Gastroesophageal sphincter (tissue), 4 donors: Measurements from ENCODE around the gene ZAR1. TPM values are rescaled to one million over a fixed set of nuclear protein-coding genes. Genes with fewer than 3 reads are reported as not detected.
A peak's percentile ranks its signal among the peaks of the same experiment; 100 is the strongest.
"Not testable (repeated sequence)": the region's sequence is repeated elsewhere in the genome, so short reads cannot be mapped to it uniquely, and the experiment has no call there.

Experiments used
- ATAC-seq: fragments of 150-250 bp; one replicate; pipeline ENCODE4 v1.9.1; 2016; ENCODE audit warnings: mild to moderate bottlenecking, moderate library complexity
- H3K27ac ChIP-seq, 4 donors: fragments of 200-600 bp; sonication (generic) in 3 of 4; 1 replicate in 3 of 4; 2 replicates in 1 of 4; pipeline ENCODE4 v1.5.1; 2016 to 2019
- H3K27me3 ChIP-seq: fragments of 200-600 bp; sonication (generic); one replicate; pipeline ENCODE4 v1.5.1; 2019
- H3K36me3 ChIP-seq, 2 donors: fragments of 200-600 bp; sonication (generic); one replicate each; pipeline ENCODE4 v1.5.1; 2019; ENCODE audit warnings: control low read depth in 1 of 2
- H3K4me1 ChIP-seq, 3 donors: fragments of 200-600 bp; sonication (generic); 1 replicate in 2 of 3; 2 replicates in 1 of 3; pipeline ENCODE4 v1.5.1; 2016 to 2019; ENCODE audit warnings: control low read depth in 2 of 3
- H3K4me3 ChIP-seq, 2 donors: fragments of 200-600 bp; sonication (generic); one replicate each; pipeline ENCODE4 v1.5.1; 2019; ENCODE audit warnings: mild to moderate bottlenecking in 1 of 2, moderate library complexity in 1 of 2
- H3K9me3 ChIP-seq, 3 donors: fragments of 200-600 bp; sonication (generic); one replicate each; pipeline ENCODE4 v1.5.1; 2017 to 2019; ENCODE audit warnings: control low read depth in 2 of 3
- CTCF ChIP-seq, 4 experiments: fragments of 200-600 bp in 2 of 4; fragments of 450-650 bp in 2 of 4; sonication (generic) in 1 of 4; IDR thresholded peaks; one replicate each; pipeline ENCODE4 v1.5.1; 2017 to 2019; ENCODE audit warnings: antibody characterized with exemption in 4 of 4, mild to moderate bottlenecking in 2 of 4, moderate library complexity in 2 of 4
- EP300 ChIP-seq: sonication (generic); formaldehyde crosslinking; IDR thresholded peaks from one replicate; pipeline ENCODE4 v1.6.1; 2017; ENCODE audit warnings: antibody characterized with exemption, mild to moderate bottlenecking
- POLR2A ChIP-seq, 2 donors: fragments of 450-650 bp; IDR thresholded peaks; one replicate each; pipeline ENCODE4 v1.6.1; 2017; ENCODE audit warnings: antibody characterized with exemption in 2 of 2, mild to moderate bottlenecking in 2 of 2, moderate library complexity in 1 of 2
- POLR2AphosphoS5 ChIP-seq: sonication (generic); formaldehyde crosslinking; IDR thresholded peaks from one replicate; pipeline ENCODE4 v1.6.1; 2017; ENCODE audit warnings: antibody characterized with exemption
- WGBS, 2 donors: methylation state at CpG; one replicate each; pipeline ENCODE4 v1.1.5; 2018; ENCODE audit warnings: low coverage in 1 of 2; 5-methylcytosine and 5-hydroxymethylcytosine counted together
- total RNA-seq, 4 donors: library from RNA; depleted of rRNA; stranded (reverse); fragments of >200 nt; gene quantifications; one replicate each; pipeline ENCODE4 v1.1.0, GENCODE V29; 2016

Gene ZAR1
- total RNA-seq = not detected

GRCh38 chr4:48490012-48490679 is at the start of gene ZAR1:
ZAR1 (plus strand) TSS chr4:48490252; CDS start chr4:48490292, 40 bp downstream.
- peak within 1 kb of the TSS; percentile 6 to 48 for H3K4me3 ChIP-seq
- no peak within 1 kb of the TSS for H3K27ac ChIP-seq
- peaks cover 0 to 17% (median 0%) of the 10 kb centered on the region in 3 donors for H3K4me1 ChIP-seq
- TF ChIP-seq POLR2AphosphoS5 (no peak), POLR2A (IDR thresholded peaks at IDR 0.05) (no peak), EP300 (no peak), CTCF (IDR thresholded peaks at IDR 0.05) (no peak)
- peaks cover 70% of the 10 kb centered on the region for H3K27me3 ChIP-seq
- peak; percentile 50 for ATAC-seq
- H3K9me3 ChIP-seq = no peaks in the 10 kb centered on the region
- WGBS, 2 donors = 0% methylated on average over 2 of the region's 80 CpGs; no CpG with 5 or more reads in 1 of the 2 donors
- H3K36me3 ChIP-seq = no peaks in the 10 kb centered on the region

- H3K4me3 ChIP-seq, H3K27me3 ChIP-seq, ATAC-seq, H3K4me1 ChIP-seq, H3K9me3 ChIP-seq, H3K27ac ChIP-seq, H3K36me3 ChIP-seq: not testable (repeated sequence)
- 70 to 73% methylated on average over 4 to 5 of the region's 5 CpGs for WGBS, 2 donors
Observed at GRCh38 chr4:48440914-48441313, 49.1 kb upstream of the ZAR1 start.

GRCh38 chr4:48445704-48446103 is 44.3 kb upstream of the ZAR1 start:
- H3K4me3 ChIP-seq = no peak overlapping the region
- no peak for ATAC-seq
- no peak overlapping the region for H3K27ac ChIP-seq
- H3K36me3 ChIP-seq = no peaks in the 10 kb centered on the region
- no peaks in the 10 kb centered on the region for H3K9me3 ChIP-seq
- no peaks in the 10 kb centered on the region for H3K4me1 ChIP-seq
- WGBS, 2 donors = 13 to 14% methylated on average over 3 of the region's 3 CpGs
- TF ChIP-seq POLR2A (IDR thresholded peaks at IDR 0.05) = no peak
- TF ChIP-seq CTCF (IDR thresholded peaks at IDR 0.05) = peak in 3 of 4 experiments; percentile 21 to 52 (median 41)
- no peak for TF ChIP-seq EP300
- no peaks in the 10 kb centered on the region for H3K27me3 ChIP-seq

GRCh38 chr4:48446642-48447041 is 43.4 kb upstream of the ZAR1 start:
- ATAC-seq = no peak
- H3K36me3 ChIP-seq = no peaks in the 10 kb centered on the region

GRCh38 chr4:48449151-48449550 is 40.9 kb upstream of the ZAR1 start:
- Histone ChIP-seq H3K9me3 (no peaks in the 10 kb centered on the region), H3K36me3 (no peaks in the 10 kb centered on the region), H3K27ac (no peak overlapping the region), H3K27me3 (no peaks in the 10 kb centered on the region), H3K4me3 (no peak overlapping the region), H3K4me1 (no peaks in the 10 kb centered on the region)
- WGBS, 2 donors = 90 to 93% methylated on average over 6 to 7 of the region's 10 CpGs
- TF ChIP-seq POLR2A (IDR thresholded peaks at IDR 0.05) (no peak), CTCF (IDR thresholded peaks at IDR 0.05) (no peak), POLR2AphosphoS5 (no peak), EP300 (no peak)
- ATAC-seq = no peak

More at GRCh38 chr4:48446642-48447041, 43.4 kb upstream of the ZAR1 start:
- TF ChIP-seq POLR2AphosphoS5 (no peak), CTCF (IDR thresholded peaks at IDR 0.05) (no peak), POLR2A (IDR thresholded peaks at IDR 0.05) (no peak), EP300 (no peak)
- 88 to 89% methylated on average over 1 of the region's 1 CpG for WGBS, 2 donors
- Histone ChIP-seq H3K9me3 (no peaks in the 10 kb centered on the region), H3K27me3 (no peaks in the 10 kb centered on the region), H3K4me1 (no peaks in the 10 kb centered on the region), H3K27ac (no peak overlapping the region), H3K4me3 (no peak overlapping the region)
